Measurements from ENCODE around the gene TAMALIN. TPM values are rescaled to one million over a fixed set of nuclear protein-coding genes. Genes with fewer than 3 reads are reported as not detected.

The TAMALIN gene
- polyA plus RNA-seq, 1 donor from 2014 or later, result 6.1 TPM

GRCh38 chr12:52062167-52063081 is 55.7 kb downstream of the TAMALIN start:
- Histone ChIP-seq H3K36me3 (ENCODE audit: insufficient read depth, low read length) (no peaks in the 10 kb centered on the region), H3K79me2 (replicated peaks; ENCODE audit: insufficient read depth, low read length) (no peaks in the 10 kb centered on the region), H3K9me2 (ENCODE audit: insufficient read depth, low read length) (no peaks in the 10 kb centered on the region), H3K27ac (ENCODE audit: low read length) (no peak overlapping the region), H3K9ac (ENCODE audit: low read length) (no peak overlapping the region), H4K20me1 (ENCODE audit: insufficient read depth) (no peaks in the 10 kb centered on the region), H3K9me3 (ENCODE audit: low read length) (no peaks in the 10 kb centered on the region), H3K27me3 (ENCODE audit: insufficient read depth, low read depth, low read length) (no peaks in the 10 kb centered on the region), H3F3A (ENCODE audit: insufficient read depth, low read length, poor library complexity, severe bottlenecking) (no peaks in the 10 kb centered on the region), H3K4me2 (ENCODE audit: low read length) (no peak overlapping the region), H3K4me3 (ENCODE audit: low read length) (no peak overlapping the region), H2AFZ (ENCODE audit: low read depth, low read length) (no peak overlapping the region)
- TF ChIP-seq CTCF (IDR thresholded peaks at IDR 0.05; ENCODE audit: poor library complexity, severe bottlenecking) (no peak), RAD21 (conservative IDR thresholded peaks at IDR 0.05) (no peak), REST (IDR thresholded peaks at IDR 0.05; ENCODE audit: borderline replicate concordance) (no peak), POLR2AphosphoS5 (IDR thresholded peaks at IDR 0.05) (no peak)

GRCh38 chr12:52063082-52063924 is 56.6 kb downstream of the TAMALIN start:
- Histone ChIP-seq H3K4me2 (ENCODE audit: low read length) (no peak overlapping the region), H3K9ac (ENCODE audit: low read length) (no peak overlapping the region), H3K27ac (ENCODE audit: low read length) (no peak overlapping the region), H3F3A (ENCODE audit: insufficient read depth, low read length, poor library complexity, severe bottlenecking) (no peaks in the 10 kb centered on the region), H4K20me1 (ENCODE audit: insufficient read depth) (no peaks in the 10 kb centered on the region), H3K27me3 (ENCODE audit: insufficient read depth, low read depth, low read length) (no peaks in the 10 kb centered on the region), H2AFZ (ENCODE audit: low read depth, low read length) (no peak overlapping the region), H3K9me3 (ENCODE audit: low read length) (no peaks in the 10 kb centered on the region), H3K36me3 (ENCODE audit: insufficient read depth, low read length) (no peaks in the 10 kb centered on the region), H3K79me2 (replicated peaks; ENCODE audit: insufficient read depth, low read length) (no peaks in the 10 kb centered on the region), H3K9me2 (ENCODE audit: insufficient read depth, low read length) (no peaks in the 10 kb centered on the region), H3K4me3 (ENCODE audit: low read length) (no peak overlapping the region)
- TF ChIP-seq EZH2 (IDR thresholded peaks at IDR 0.05; ENCODE audit: borderline replicate concordance, insufficient read depth, low read length, poor library complexity, severe bottlenecking), result no peak
- no peak for TF ChIP-seq RAD21 (conservative IDR thresholded peaks at IDR 0.05)
- TF ChIP-seq TAF1 (IDR thresholded peaks at IDR 0.05; ENCODE audit: low read depth), result no peak
- no peak for TF ChIP-seq REST (IDR thresholded peaks at IDR 0.05; ENCODE audit: borderline replicate concordance)
- TF ChIP-seq EP300 (conservative IDR thresholded peaks at IDR 0.05; ENCODE audit: poor library complexity, severe bottlenecking), result no peak
- TF ChIP-seq MXI1 (conservative IDR thresholded peaks at IDR 0.05; ENCODE audit: poor library complexity, severe bottlenecking), result no peak
- no peak for TF ChIP-seq CTCF (IDR thresholded peaks at IDR 0.05; ENCODE audit: poor library complexity, severe bottlenecking)

Measured in neural cell (in vitro differentiated cells).